ENCODE results near the gene EGLN1.
A peak's percentile ranks its signal among the peaks of the same experiment; 100 is the strongest.

The EGLN1 gene

DNA sequence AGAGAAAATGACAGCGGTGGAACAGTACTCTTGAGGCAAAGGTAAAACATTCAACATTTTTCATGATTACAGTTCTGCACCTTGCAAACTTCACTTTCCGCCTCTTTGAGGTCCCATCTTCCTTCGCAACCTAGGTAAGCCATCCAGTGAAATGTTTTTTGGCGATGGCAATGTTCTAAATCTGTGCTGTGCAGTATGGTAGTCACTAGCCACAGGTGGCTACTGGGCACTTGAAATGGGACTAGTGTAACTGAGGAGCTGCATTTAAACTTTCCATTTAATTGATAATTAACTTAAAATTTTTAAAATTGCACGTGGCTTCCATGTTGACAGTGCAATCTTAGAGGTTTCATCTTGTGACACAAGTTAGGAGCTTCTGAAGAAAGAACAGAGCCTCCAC is 97.4 kb downstream of the EGLN1 start:
- DNase-seq = no peak

DNA sequence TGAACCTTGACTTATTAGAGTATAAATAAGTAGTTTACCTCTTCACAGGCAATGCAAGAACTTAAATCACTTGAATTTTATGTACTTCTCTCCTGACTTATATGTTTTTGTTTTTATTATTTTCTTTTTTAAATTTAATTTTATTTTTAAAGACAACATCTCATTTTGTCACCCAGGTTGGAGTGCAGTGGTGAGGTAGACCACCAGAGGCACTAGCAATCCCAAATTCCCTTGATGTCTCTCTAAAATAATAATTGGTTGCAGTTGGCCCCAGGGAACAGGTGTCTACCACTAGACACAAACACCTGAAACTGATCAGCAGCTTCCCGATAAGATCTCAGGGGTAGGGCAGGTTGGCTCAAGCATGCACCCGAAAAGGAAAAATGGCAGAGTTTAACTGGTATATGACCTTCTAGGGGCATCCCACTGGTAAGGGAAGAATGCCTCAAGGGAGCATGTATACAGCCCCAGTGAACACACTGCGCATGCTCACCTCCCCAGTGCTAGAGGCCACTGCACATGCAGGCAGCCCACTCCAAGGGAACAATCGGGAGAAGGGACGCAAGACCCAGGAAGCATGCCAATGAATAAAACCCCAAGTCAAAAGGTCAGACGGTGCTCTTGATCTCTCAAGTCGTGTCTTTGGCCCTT is 99.1 kb downstream of the EGLN1 start:
- DNase-seq = no peak

DNA sequence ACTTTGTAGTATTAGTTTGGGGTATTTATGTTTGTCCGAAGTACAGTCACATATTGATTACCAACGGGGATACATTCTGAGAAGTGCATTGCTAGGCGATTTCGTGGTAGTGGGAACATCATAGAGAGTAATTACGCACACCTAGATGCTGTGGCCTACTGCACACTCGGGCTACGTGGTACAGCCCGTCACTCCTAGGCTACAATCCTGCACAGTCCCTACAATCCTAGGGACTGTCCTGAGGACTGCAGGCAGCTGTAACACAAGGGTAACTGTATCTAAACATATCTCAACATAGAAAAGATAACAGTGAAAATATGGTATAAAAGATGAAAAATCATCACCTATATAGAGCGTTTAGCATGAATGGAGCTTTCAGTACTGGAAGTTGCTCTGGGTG is 103.0 kb downstream of the EGLN1 start:
- DNase-seq = no peak

DNA sequence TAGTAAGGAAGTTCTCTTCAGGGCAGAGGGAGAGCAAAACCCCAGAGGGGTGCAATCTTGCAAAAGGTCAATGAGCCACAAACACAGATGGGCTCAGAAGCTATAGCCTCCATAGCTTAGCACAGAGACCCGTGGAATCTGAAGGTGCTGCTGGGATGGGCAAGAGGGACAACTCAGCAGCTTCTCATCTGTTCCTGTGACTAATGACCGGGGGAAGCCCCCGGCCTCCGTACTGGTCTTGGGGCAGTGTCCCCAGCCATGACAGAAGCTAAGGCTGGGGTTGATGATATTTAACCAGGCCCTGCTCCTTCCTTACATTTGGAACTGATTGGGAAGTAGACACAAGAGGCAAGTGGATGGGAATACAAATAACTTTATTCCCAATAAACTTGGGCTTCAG is 103.5 kb downstream of the EGLN1 start:
- DNase-seq = no peak

DNA sequence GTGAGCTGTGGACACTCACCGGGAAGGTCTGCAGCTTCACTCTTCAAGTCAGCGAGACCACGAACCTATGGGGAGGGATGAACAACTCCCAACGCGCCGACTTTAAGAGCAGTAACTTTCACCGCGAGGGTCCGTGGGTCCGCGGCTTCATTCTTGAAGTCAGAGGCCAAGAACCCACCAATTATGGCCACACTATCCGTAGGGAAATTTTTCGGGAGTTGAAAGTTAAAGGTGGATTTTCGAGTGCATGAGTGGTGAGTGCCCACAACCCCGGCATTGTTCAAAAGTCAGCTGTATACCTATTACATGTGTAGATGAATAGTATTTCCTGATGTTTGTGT is 104.1 kb downstream of the EGLN1 start:
- no peak for DNase-seq

DNA sequence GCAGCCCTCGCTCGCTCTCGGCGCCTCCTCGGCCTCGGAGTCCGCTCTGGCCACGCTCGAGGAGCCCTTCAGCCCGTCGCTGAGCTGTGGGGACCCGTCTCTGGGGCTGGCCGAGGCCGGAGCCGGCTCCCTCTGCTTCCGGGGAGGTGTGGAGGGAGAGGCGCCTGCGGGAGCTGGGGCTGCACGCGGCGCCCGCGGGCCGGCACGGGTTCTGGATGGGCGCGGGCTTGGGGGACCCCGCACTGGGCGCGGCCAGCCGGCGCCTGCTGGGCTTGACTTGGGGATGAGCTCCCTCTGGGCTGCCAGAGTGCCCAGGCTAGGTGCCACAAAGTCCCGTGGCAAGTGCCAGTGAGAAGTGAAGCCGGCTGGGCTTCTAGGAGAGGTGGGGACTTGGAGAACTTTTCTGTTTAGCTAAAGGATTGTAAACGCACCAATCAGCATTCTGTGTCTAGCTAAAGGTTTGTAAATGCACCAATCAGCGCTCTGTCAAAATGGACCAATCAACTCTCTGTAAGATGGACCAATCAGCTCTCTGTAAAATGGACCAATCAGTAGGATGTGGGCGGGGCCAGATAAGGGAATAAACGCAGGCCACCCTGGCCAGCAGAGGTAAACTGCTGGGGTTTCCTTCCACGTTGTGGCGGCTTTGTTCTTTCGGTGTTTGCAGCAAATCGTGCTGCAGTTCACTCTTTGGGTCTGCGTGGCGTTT is 104.6 kb downstream of the EGLN1 start:
- no peak for DNase-seq

DNA sequence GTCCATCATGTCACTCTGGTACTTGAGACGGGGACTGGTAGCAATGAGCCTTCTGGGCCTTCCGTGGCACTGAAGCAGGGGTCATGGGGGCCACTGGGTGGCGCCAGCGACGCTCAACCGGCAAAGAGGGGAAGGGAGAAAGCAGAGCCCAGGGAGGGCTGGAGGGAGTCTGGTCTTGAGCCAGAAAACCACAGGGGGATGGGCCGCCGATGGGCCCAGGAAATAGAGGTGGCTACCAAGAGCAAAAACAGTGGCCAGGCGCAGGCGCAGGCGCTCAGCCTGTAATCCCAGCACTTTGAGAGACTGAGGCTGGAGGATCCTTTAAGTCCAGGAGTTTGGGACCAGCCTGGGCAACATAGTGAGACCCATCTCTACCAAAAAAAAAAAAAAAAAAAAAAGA is 106.2 kb downstream of the EGLN1 start:
- peak; percentile 47 for DNase-seq

All from inflammatory macrophage treated with lipopolysaccharide for 4 hours (primary cell).